Cardiac muscle cell (in vitro differentiated cells and primary cell): ENCODE data around the gene ATP6V1B1. TPM values are rescaled to one million over a fixed set of nuclear protein-coding genes. Genes with fewer than 3 reads are reported as not detected.

ENCODE experiments used
- DNase-seq, 2 donors: peaks; one replicate each; pipeline versions ENCODE4 v3.0.0 to v3.0.0-alpha.2; 2010 to 2017; ENCODE audit warnings: low read depth in 1 of 2, low spot score in 1 of 2
- H3K27ac ChIP-seq: fragments of 200-600 bp; sonication (generic); 2 replicates; pipeline ENCODE4 v1.5.1; 2016
- H3K27me3 ChIP-seq: fragments of 200-600 bp; sonication (generic); 2 replicates; pipeline ENCODE4 v1.6.0; 2016; ENCODE audit warnings: control low read depth
- H3K36me3 ChIP-seq: fragments of 200-600 bp; sonication (generic); 2 replicates; pipeline ENCODE4 v1.5.1; 2016; ENCODE audit warnings: control low read depth
- H3K4me1 ChIP-seq: fragments of 200-600 bp; sonication (generic); 2 replicates; pipeline ENCODE4 v1.8.1; 2017; ENCODE audit warnings: low read depth, mild to moderate bottlenecking, mixed run types
- H3K4me3 ChIP-seq: fragments of 200-600 bp; sonication (generic); 2 replicates; pipeline ENCODE4 v1.5.1; 2016; ENCODE audit warnings: mild to moderate bottlenecking
- H3K9me3 ChIP-seq: fragments of 200-600 bp; sonication (generic); 2 replicates; pipeline ENCODE4 v1.5.1; 2017; ENCODE audit warnings: low read depth, mild to moderate bottlenecking, control low read depth
- CTCF ChIP-seq: IDR thresholded peaks from 2 replicates; pipeline ENCODE4 v1.5.1; 2012; ENCODE audit warnings: low read depth, mild to moderate bottlenecking, low read length
- polyA plus RNA-seq: library from polyadenylated mRNA; unstranded; fragments of >200 nt; fragmentation: Nextera tagmentation; extraction: Ambion mirVana; gene quantifications from 2 replicates; pipeline ENCODE4 v1.2.1, GENCODE V29; 2016
- total RNA-seq: library from RNA; depleted of rRNA; stranded (reverse); fragments of >200 nt; gene quantifications from 2 replicates; pipeline ENCODE4 v1.2.3, GENCODE V29; 2016

The ATP6V1B1 gene
- total and polyA plus RNA-seq, 2 experiments from 2014 or later = 3.0 TPM; not detected in 1

- no peak for DNase-seq
- Histone ChIP-seq H3K4me3 (no peak overlapping the region), H3K27me3 (peaks cover 100% of the 10 kb centered on the region), H3K4me1 (no peaks in the 10 kb centered on the region), H3K9me3 (no peaks in the 10 kb centered on the region), H3K27ac (no peak overlapping the region), H3K36me3 (no peaks in the 10 kb centered on the region)
- TF ChIP-seq CTCF = no peak
Measured at GRCh38 chr2:70893186-70893585, 42.5 kb upstream of the ATP6V1B1 start.

DNA sequence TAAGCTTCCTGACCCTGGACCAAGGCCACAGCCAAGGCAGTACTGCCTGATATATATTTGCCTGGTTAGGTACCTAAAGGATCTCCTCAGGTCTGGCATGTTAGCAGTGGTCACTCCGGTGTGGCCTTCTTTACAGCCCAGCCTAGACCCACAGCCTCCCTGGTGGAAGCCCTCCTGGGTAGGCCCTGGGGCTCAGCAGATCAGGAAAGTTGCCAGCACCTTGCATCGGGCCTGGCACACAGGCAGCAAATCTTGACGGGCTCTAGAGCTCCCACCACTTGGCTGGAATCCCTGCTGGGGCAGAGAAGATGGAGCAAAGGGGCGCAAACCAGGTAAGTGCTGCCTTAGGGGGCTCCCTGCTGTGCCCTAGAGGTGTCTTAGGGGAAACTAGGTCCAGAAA is 40.9 kb upstream of the ATP6V1B1 start:
- TF ChIP-seq CTCF = no peak
- H3K9me3 ChIP-seq = no peaks in the 10 kb centered on the region
- DNase-seq = no peak
- no peaks in the 10 kb centered on the region for H3K36me3 ChIP-seq
- no peak overlapping the region for H3K27ac ChIP-seq
- H3K4me3 ChIP-seq = no peak overlapping the region
- H3K27me3 ChIP-seq = peaks cover 100% of the 10 kb centered on the region
- peaks cover 1% of the 10 kb centered on the region for H3K4me1 ChIP-seq

- no peaks in the 10 kb centered on the region for H3K36me3 ChIP-seq
- H3K4me3 ChIP-seq = no peak overlapping the region
- H3K27me3 ChIP-seq = peaks cover 100% of the 10 kb centered on the region
- H3K4me1 ChIP-seq = peaks cover 4% of the 10 kb centered on the region
- H3K9me3 ChIP-seq = no peaks in the 10 kb centered on the region
- no peak for TF ChIP-seq CTCF
- H3K27ac ChIP-seq = no peak overlapping the region
- no peak for DNase-seq
Measured at GRCh38 chr2:70895249-70895648, 40.5 kb upstream of the ATP6V1B1 start.

DNA sequence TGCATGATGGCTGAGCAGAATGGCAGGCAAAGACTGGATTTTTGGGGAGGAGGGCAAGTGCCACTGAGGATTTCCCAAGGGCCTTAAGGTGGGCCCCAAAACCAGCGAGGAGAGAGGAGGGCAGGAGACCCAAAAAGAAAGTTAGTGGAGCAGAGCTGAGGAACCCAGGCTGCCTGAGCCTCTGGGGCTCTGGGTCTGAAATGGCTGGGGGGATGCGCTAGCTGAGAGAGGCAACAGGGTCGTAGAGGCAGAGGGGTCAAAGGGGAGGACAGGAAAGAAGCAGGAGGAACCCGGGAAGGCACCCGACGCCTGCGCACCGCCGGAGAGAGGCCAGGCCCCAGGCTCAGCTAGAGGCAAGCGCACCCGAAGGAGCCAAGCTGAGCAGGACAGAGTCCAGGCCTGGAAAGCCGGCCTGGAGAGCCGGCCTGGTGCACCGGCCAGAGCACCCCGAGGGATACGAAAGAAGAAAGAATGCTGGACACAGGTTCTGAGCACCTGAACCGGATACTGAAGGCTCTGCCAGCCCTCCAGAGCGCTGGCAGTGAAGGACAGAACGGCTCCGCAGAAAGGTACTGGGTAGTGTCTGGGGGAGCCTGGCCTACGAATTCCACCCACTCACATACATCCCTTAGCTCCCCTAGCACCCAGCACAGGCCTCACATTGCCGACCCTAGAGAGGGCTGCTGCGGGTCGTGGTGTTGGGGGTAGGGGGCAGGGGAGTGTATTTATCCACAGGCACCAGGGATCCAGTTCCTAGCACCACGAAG is 39.5 kb upstream of the ATP6V1B1 start:
- no peak for DNase-seq
- no peak for TF ChIP-seq CTCF
- H3K27me3 ChIP-seq = peaks cover 99% of the 10 kb centered on the region
- no peaks in the 10 kb centered on the region for H3K9me3 ChIP-seq
- no peak overlapping the region for H3K27ac ChIP-seq
- H3K4me1 ChIP-seq = peaks cover 4% of the 10 kb centered on the region
- H3K4me3 ChIP-seq = no peak overlapping the region
- H3K36me3 ChIP-seq = no peaks in the 10 kb centered on the region

DNA sequence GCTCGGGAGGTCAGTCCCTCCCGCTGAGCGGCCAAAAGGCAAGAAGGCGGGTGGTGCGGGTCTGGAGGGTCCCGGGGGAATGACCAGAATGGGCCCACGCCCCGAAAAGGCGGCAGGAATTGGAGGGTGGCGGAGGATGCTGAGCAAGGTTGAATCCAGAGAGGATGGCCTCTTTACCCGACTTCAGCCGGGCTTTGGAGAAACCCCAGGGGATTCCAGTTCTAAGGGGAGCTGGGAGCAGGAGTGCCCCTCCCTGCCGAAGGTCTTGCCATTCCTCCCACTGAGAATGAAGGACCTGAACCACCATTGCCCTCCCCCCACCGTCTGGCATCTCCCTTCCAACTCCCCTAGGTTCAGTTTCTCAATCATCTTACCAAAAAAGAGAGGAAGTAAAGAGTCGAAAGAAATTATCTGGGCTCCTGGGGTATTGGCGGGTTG is 38.9 kb upstream of the ATP6V1B1 start:
- Histone ChIP-seq H3K4me3 (no peak overlapping the region), H3K27me3 (peaks cover 99% of the 10 kb centered on the region), H3K4me1 (peaks cover 4% of the 10 kb centered on the region), H3K36me3 (no peaks in the 10 kb centered on the region), H3K27ac (no peak overlapping the region), H3K9me3 (no peaks in the 10 kb centered on the region)
- TF ChIP-seq CTCF = no peak
- no peak for DNase-seq
